HEK293T (cell line): Measurements from ENCODE around the gene C2orf74.
"Not testable (repeated sequence)": the region's sequence is repeated elsewhere in the genome, so short reads cannot be mapped to it uniquely, and the experiment has no call there.

Source experiments
- CTCF ChIA-PET: fragments of 350-600 bp; formaldehyde crosslinking; extraction: SDS; loops from one replicate; lab custom pipeline; 2021; ENCODE audit warnings: antibody characterized with exemption, inconsistent platforms; lab: Yijun Ruan, JAX
- POLR2A ChIA-PET: fragments of 350-600 bp; formaldehyde crosslinking; extraction: SDS; loops from one replicate; lab custom pipeline; 2020; ENCODE audit warnings: antibody characterized with exemption, inconsistent platforms; lab: Yijun Ruan, JAX
- DNase-seq: peaks from one replicate; pipeline ENCODE4 v3.0.0; 2012; ENCODE audit warnings: mixed read lengths; ENCODE audit errors: extremely low spot score
- ARNT ChIP-seq: fragments of 450-650 bp; IDR thresholded peaks from 2 replicates; pipeline ENCODE4 v1.6.1; 2017; ENCODE audit warnings: mild to moderate bottlenecking
- BHLHE40 ChIP-seq: fragments of 450-650 bp; IDR thresholded peaks from 2 replicates; pipeline ENCODE4 v1.6.1; 2016; ENCODE audit warnings: mild to moderate bottlenecking, moderate library complexity, borderline replicate concordance
- CTBP1 ChIP-seq: fragments of 450-650 bp; IDR thresholded peaks from 2 replicates; pipeline ENCODE4 v1.6.1; 2016; ENCODE audit warnings: borderline replicate concordance
- ELF4 ChIP-seq: fragments of 450-650 bp; IDR thresholded peaks from 2 replicates; pipeline ENCODE4 v1.6.1; 2017; ENCODE audit warnings: antibody characterized with exemption
- FOXA1 ChIP-seq: fragments of 450-650 bp; IDR thresholded peaks from 2 replicates; pipeline ENCODE4 v1.6.1; 2016; ENCODE audit warnings: mild to moderate bottlenecking
- FOXK2 ChIP-seq: fragments of 450-650 bp; IDR thresholded peaks from 2 replicates; pipeline ENCODE4 v1.6.1; 2016; ENCODE audit warnings: mild to moderate bottlenecking
- FOXM1 ChIP-seq: fragments of 450-650 bp; IDR thresholded peaks from 2 replicates; pipeline ENCODE4 v1.6.1; 2017; ENCODE audit warnings: mild to moderate bottlenecking, borderline replicate concordance
- HDGF ChIP-seq: fragments of 450-650 bp; IDR thresholded peaks from 2 replicates; pipeline ENCODE4 v1.6.1; 2017; ENCODE audit warnings: antibody characterized with exemption, borderline replicate concordance
- L3MBTL2 ChIP-seq: fragments of 450-650 bp; conservative IDR thresholded peaks from 2 replicates; pipeline ENCODE4 v1.6.1; 2016; ENCODE audit warnings: mild to moderate bottlenecking
- LEF1 ChIP-seq: fragments of 450-650 bp; IDR thresholded peaks from 2 replicates; pipeline ENCODE4 v1.6.1; 2017; ENCODE audit warnings: mild to moderate bottlenecking, borderline replicate concordance
- NFRKB ChIP-seq: fragments of 450-650 bp; IDR thresholded peaks from 2 replicates; pipeline ENCODE4 v1.6.1; 2016; ENCODE audit warnings: mild to moderate bottlenecking, moderate library complexity
- SP1 ChIP-seq: fragments of 450-650 bp; IDR thresholded peaks from 2 replicates; pipeline ENCODE4 v1.6.1; 2017
- SUZ12 ChIP-seq: fragments of 450-650 bp; IDR thresholded peaks from 2 replicates; pipeline ENCODE4 v1.6.1; 2016; ENCODE audit warnings: mild to moderate bottlenecking
- TARDBP ChIP-seq: fragments of 450-650 bp; IDR thresholded peaks from 2 replicates; pipeline ENCODE4 v1.6.1; 2016
- ZNF384 ChIP-seq: fragments of 450-650 bp; IDR thresholded peaks from 2 replicates; pipeline ENCODE4 v1.6.1; 2016
- TF ChIP-seq, protein P1 (sequence below): fragments of 450-650 bp; IDR thresholded peaks from 2 replicates; pipeline ENCODE4 v1.6.1; 2016

C2orf74 gene

DNA sequence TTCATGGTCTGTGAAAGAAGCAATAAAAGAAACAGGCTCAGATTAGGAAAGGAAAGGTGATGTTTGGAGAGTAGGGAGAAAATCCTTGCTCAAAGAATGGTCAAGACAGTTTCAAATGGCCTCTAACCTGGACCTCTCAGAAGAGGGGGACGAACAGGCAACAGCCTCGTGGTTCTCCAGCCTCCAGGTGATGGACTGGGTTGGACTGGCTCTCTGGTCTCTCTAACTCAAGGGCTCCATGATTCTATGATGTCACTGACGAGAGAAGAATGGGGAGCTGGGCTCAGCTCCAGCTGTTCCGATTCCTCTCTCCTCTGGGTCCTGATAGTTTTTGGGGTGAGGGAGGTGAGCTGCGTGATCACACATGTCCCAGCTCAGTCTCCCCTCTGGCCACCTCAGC lies at the start of gene C2orf74:
TSS of gene C2orf74 (plus strand) at position 301 of the 400 bp plus-strand sequence. CDS start 327 bp downstream, outside the sequence.
- no peak for DNase-seq
- TF ChIP-seq SUZ12, result no peak
- no peak for TF ChIP-seq NFRKB
- no peak for TF ChIP-seq LEF1
- TF ChIP-seq SP1, result no peak
- TF ChIP-seq HDGF, result no peak
- no peak for TF ChIP-seq L3MBTL2
- TF ChIP-seq, protein P1, sequence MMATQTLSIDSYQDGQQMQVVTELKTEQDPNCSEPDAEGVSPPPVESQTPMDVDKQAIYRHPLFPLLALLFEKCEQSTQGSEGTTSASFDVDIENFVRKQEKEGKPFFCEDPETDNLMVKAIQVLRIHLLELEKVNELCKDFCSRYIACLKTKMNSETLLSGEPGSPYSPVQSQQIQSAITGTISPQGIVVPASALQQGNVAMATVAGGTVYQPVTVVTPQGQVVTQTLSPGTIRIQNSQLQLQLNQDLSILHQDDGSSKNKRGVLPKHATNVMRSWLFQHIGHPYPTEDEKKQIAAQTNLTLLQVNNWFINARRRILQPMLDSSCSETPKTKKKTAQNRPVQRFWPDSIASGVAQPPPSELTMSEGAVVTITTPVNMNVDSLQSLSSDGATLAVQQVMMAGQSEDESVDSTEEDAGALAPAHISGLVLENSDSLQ, result no peak
- no peak for TF ChIP-seq ARNT
- no peak for TF ChIP-seq FOXK2
- TF ChIP-seq BHLHE40, result no peak
- no peak for TF ChIP-seq ZNF384
- TF ChIP-seq TARDBP, result no peak
- no peak for TF ChIP-seq FOXA1
- TF ChIP-seq ELF4, result no peak
- TF ChIP-seq CTBP1, result no peak
- TF ChIP-seq FOXM1, result no peak
- POLR2A ChIA-PET, result interaction anchor here (0.7 kb wide), 1 partner anchor 15 kb away, joined by 3 read pairs; no protein-coding TSS in a partner anchor
- CTCF ChIA-PET, result no interaction called here

DNA sequence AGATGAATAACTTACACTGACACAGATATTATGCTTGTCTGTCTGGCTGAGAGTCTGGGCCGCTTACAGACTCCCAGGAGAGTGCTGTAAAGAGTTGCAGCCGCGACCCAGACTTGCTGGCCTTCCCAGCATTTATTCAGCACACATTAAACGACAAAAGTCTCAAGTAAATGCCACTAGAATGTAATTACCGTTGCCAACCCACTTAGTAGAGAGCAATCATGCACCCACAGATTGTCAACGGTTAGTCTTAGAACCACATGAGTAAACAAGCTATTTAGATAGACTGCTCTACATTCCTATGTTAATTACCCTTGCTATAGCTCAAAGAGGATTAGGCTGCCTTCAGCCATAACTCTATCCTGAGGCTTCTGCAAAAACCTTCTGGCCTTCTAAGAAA lies 47.8 kb upstream of the C2orf74 start:
- ChIA-PET CTCF (no interaction called here), POLR2A (no interaction called here)
- no peak for TF ChIP-seq FOXA1
- TF ChIP-seq SP1, result no peak
- TF ChIP-seq LEF1, result no peak
- no peak for TF ChIP-seq L3MBTL2
- no peak for TF ChIP-seq HDGF
- TF ChIP-seq ELF4, result no peak
- TF ChIP-seq FOXM1, result no peak
- TF ChIP-seq SUZ12, result no peak
- TF ChIP-seq ARNT, result no peak
- TF ChIP-seq, protein P1, result no peak
- TF ChIP-seq TARDBP, result no peak
- no peak for TF ChIP-seq FOXK2
- TF ChIP-seq NFRKB, result no peak
- TF ChIP-seq BHLHE40, result no peak
- TF ChIP-seq ZNF384, result no peak
- TF ChIP-seq CTBP1, result no peak
- DNase-seq, result no peak

DNA sequence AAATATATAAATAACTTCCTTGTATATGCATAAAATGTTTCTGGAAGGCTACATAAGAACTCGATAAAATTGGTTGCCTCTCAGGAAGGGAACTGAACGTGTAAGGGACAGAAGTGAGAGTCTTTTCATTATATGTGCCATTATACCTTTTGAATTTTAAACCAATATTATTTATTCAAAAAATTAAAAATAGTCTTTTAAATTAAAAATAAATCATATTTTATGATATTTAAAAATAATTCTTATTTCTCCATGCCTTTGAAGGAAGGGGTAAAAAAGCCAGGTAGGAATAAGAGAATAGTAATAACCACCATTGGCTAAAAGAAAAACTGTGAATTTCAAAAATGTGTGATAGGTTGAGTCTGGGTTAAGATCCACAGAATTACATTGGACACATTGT lies 45.7 kb upstream of the C2orf74 start:
- CTCF ChIA-PET, result no interaction called here
- no peak for DNase-seq
- POLR2A ChIA-PET, result no interaction called here
- TF ChIP-seq CTBP1, result no peak
- TF ChIP-seq HDGF, result no peak

DNA sequence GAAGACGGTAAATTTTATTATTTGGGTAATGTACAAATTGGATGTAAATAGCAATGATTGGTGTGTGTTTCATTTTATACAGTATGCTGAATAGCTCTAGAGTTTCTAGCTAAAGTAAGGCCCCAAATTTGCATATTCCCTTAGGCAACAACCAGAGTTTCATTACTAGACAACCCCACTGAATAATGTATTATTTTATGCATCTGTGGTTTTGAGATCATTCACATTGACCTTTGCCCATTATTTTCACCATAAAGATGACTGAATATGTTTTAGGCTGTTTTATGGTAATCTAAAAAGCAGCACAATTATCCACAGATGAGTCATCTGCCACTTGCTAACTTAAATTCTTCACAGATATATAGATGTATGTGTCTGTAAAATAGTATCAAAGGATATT lies 44.5 kb upstream of the C2orf74 start:
- ChIA-PET CTCF (no interaction called here), POLR2A (no interaction called here)
- no peak for DNase-seq
- TF ChIP-seq NFRKB (no peak), SP1 (no peak), SUZ12 (no peak), L3MBTL2 (no peak), FOXM1 (no peak)

DNA sequence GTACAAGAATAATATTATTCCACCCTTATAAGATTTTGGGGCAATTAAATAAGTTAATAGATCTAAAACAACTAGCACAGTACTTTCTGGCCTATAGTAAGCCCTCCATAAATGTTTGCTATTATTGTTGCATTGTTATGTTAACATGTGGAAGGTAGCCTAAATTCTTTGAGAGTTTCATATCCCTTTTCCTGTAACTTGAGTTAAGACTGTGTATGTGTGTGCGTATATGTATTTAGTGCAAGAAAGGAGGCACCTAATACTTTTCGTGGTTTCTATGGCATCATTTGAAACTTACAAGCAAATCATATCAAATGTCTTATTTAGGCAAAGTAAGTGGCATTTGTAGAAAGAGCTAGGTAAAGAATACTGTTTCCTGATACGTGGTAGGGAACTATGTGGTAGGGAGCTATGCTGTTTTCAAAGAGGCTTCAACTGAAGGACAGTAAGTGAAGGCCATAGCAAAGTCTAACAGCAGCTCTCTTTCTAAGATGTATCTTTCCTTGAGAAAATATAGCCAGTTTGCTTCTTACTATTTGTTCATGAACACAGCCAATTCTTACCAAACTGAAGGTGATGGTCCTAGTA lies 36.8 kb upstream of the C2orf74 start:
- no peak for DNase-seq
- TF ChIP-seq L3MBTL2 (no peak), TARDBP (no peak)
- TF ChIP-seq, protein P1, result no peak
- CTCF ChIA-PET, result interaction anchor here (0.7 kb wide), 1 partner anchor 31 kb away, joined by 8 read pairs; no protein-coding TSS in a partner anchor
- POLR2A ChIA-PET, result interaction anchor here (1.9 kb wide), 1 partner anchor 20 kb away, joined by 11 read pairs; no protein-coding TSS in a partner anchor

DNA sequence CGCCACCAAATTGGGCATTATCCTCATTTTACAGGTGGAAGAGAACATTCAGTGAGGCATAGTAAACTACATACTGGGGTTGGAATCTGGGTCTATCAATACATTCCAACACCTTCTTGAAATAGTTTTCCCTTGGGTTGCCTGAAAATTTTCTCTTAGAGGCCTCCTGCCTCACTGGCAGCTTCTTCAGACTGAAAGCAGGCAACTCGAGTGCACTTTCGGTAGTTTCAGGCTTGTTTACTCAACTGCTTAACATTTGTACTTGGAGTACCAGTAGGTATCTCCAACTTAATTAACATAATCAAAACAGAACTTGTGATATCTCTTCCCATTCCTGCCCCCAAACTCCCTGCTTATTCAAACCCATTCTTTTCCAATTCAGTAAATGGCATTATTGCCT lies 36.2 kb upstream of the C2orf74 start:
- POLR2A ChIA-PET, result interaction anchor here (1.9 kb wide), 1 partner anchor 19 kb away, joined by 11 read pairs; no protein-coding TSS in a partner anchor
- TF ChIP-seq NFRKB (no peak), L3MBTL2 (no peak), ZNF384 (no peak), FOXA1 (no peak), CTBP1 (no peak), LEF1 (no peak), TARDBP (no peak), BHLHE40 (no peak), FOXM1 (no peak), HDGF (no peak), ELF4 (no peak)
- no peak for DNase-seq
- CTCF ChIA-PET, result no interaction called here

DNA sequence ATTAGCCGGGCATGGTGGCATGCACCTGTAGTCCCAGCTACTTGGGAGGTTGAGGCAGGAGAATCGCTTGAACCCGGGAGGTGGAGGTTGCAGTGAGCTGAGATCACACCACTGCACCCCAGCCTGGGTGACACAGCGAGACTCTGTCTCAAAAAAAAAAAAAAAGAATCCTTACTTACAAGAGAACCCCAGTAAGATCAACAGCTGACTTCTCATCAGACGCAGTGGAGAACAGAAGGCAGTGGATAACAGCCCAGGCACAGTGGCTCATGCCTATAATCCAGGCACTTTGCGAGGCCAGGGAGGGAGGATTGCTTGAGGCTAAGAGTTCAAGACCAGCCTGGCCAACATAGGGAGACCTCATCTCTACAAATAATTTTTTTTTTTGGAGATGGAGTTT lies 33.9 kb upstream of the C2orf74 start:
- CTCF ChIA-PET, POLR2A ChIA-PET, DNase-seq: not testable (repeated sequence)
